Stimulated activated CD4-positive, alpha-beta T cell treated with anti-CD3 and anti-CD28 coated beads, Interleukin-4, amount 100 ng/mL, for 4 hours (primary cell): Measurements from ENCODE around the gene OOSP4B.
"Not testable (repeated sequence)": the region's sequence is repeated elsewhere in the genome, so short reads cannot be mapped to it uniquely, and the experiment has no call there.

Experiments
- DNase-seq, 2 experiments: peaks; one replicate each; pipeline ENCODE4 v3.0.0-alpha.2; 2020

The OOSP4B gene

DNA sequence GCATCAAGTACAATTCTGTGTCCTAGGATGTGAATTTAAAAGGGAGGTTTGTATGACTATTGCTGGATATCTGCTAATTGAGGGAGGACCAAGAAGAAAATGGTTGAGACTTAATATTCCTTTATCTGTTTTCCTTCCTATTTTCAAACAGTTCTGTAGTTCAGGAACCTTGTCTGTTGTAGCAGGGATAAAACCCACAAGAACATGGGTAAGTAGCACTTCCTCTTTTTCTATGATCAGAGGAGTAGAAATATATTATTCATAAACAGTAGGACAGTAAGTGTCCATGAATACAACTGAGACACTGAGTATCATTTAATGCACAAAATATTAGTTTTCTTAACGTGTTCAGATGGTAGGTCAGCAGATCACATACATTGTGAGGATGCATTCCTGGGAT, 47.1 kb downstream of the OOSP4B start:
- no peak for DNase-seq

DNA sequence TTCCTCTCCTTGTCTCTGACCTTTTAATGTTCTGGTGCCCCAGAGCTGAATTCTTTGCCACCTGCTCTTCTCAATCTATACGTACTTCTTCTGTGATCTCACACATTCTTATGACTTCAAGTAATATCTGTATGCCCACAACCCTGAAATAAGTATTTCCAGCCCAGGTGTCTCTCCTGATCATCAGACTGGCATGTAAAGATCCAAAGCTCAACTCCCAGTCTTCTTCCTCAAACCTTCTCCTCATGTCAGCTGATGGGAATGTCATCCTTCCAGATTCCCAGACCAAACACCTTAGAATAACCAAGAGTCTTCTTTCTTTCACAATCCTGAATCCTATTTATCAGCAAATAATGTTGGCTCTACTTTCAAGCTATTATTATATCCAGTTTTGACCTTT, 48.8 kb downstream of the OOSP4B start:
- no peak for DNase-seq

DNA sequence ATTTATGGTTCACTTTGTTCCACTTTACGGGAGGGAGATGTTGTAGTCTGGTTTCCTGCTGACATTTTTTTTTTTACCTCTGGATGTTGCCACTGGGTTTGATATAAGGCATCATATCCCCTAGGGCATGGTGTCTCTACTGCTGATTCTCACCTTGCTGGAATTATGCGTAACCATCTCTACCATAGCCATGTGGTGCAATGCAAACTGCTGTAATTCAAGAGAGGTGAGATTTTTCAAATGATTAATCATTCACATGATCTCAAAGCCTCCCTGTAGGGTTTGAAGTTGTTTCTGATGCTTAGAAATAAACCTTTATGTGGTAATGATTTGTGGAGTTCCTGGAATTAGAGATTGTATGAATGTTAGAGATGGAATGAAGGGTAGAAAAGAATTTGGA, 52.5 kb downstream of the OOSP4B start:
- DNase-seq: no peak

DNA sequence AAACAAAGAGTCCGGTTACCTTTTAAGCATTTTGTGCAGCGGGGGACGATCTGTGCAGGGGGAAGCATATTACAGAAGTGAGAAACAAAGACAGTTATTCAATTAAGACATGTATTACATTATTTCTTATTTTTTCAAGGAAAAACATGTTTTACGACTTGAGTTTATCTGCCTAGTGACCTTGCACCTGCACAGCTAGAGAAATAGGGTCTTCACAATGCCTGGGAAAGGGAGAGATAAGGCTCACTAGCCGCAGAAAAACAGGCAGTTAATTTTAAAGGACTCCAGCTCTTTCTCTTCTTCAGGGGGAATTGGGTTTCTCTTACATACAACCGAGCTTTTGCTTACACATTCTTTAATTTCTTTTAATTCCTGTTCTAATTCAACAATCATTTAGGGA, 54.7 kb downstream of the OOSP4B start:
- not testable (repeated sequence) for DNase-seq

DNA sequence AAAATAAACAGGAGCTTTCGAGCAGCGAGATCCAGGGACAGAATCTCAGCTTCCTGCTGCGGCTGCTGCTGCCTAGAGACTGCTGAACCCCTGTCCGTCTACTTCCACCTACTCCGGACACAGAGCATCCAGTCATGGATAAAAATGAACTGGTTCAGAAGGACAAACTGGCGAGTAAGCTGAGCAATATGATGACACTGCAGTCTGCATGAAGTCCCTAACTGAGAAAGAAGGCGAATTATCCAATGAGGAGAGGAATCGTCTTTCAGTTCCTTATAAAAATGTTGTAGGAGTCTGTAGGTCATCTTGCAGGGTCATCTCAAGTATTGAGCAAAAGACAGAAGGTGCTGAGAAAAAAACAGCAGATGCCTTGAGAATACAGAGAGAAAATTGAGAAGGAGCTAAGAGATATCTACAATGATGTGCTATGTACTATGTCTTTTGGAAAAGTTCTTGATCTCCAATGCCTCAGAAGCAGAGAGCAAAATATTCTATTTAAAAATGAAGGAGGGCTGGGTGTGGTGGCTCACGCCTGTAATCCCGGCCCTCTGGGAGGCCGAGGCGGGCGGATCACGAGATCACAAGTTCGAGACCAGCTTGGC, 60.3 kb downstream of the OOSP4B start:
- no peak for DNase-seq

DNA sequence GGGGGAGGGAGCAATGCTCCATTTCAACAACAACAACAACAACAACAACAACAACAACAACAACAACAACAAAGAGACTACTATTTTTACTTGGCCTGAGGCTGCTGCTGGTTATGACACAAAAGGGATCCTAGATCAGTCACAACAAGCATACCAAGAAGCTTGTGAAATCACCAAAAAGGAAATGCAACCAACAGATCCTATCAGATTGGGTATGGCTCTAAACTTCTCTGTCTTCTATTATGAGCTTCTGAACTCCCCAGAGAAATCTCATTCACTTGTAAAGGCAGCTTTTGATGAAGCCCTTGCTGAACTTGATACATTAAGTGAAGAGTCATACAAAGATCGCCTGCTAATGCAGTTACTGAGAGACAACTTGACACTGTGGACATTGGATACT, 61.0 kb downstream of the OOSP4B start:
- no peak for DNase-seq

DNA sequence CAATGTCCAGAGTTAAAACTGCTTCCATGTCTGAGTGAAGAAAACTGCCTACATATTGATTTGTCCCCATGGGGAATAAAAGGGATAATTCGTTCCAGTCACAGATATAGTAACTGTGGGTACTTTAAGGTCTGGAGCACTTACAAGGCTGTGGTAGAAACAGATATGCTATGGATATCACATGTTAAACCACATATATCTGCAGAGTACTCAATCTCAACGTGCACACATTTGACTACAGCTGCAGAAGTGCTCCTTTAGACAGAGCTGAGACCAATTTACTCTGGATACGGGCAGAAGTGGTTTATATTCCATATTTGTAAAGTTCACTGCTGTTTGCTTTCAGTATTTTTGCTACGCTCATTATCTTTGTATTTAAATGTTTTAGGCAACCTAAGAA, 61.8 kb downstream of the OOSP4B start:
- DNase-seq: no peak

DNA sequence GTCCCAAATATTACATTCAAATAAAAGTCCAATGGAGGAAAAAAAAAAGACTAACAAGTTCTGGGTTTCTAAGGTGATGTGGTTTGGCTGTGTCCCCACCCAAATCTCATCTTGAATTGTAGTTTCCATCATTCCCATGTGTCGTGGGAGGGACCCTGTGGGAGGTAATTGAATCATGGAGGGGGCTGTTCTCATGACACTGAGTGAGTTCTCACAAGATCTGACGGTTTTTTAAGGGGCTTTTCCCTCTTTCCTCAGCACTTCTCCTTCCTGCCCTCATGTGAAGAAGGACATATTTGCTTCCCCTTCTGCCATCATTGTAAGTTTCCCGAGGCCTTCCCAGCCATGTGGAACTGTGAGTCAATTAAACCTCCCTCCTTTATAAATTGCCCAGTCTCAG, 63.6 kb downstream of the OOSP4B start:
- DNase-seq: no peak
